Measurements from ENCODE around the gene PDZD11. TPM values are rescaled to one million over a fixed set of nuclear protein-coding genes. Genes with fewer than 3 reads are reported as not detected.

PDZD11 gene
- polyA plus RNA-seq, 4 donors: 43.6 to 121 (median 64.0) TPM

Other genes starting within 250 kb of the PDZD11 start
- gene AWAT2, start 240.0 kb downstream of the PDZD11 start, polyA plus RNA-seq: under 1 TPM in 1 of 4 donors, not detected in 3; 0.03 TPM
- gene OTUD6A, start 227.5 kb downstream of the PDZD11 start, polyA plus RNA-seq: not detected
- 100 to 1,000 TPM in 3 of 4 donors, 10 to 100 TPM in 1; 72.6 to 152 (median 144) TPM for gene IGBP1, start 156.5 kb downstream of the PDZD11 start, polyA plus RNA-seq
- under 1 TPM in 1 of 4 donors, not detected in 3; 0.06 TPM for gene DGAT2L6, start 112.4 kb downstream of the PDZD11 start, polyA plus RNA-seq
- gene AWAT1, start 55.3 kb downstream of the PDZD11 start, polyA plus RNA-seq: under 1 TPM in 1 of 4 donors, not detected in 3; 0.03 TPM
- 1 to 10 TPM in 1 of 4 donors, under 1 TPM in 2, not detected in 1; 0.12 to 5.0 (median 0.54) TPM for gene P2RY4, start 29.7 kb downstream of the PDZD11 start, polyA plus RNA-seq
- 1 to 10 TPM in 1 of 4 donors, under 1 TPM in 1, not detected in 2; 0.39 to 1.0 TPM for gene ARR3, start 21.6 kb downstream of the PDZD11 start, polyA plus RNA-seq
- under 1 TPM in 1 of 4 donors, not detected in 3; 0.92 TPM for gene RAB41, start 7.8 kb downstream of the PDZD11 start, polyA plus RNA-seq
- 1 to 10 TPM in 2 of 4 donors, under 1 TPM in 2; 0.54 to 8.3 (median 4.0) TPM for gene KIF4A, start 177 bp upstream of the PDZD11 start, polyA plus RNA-seq
- 10 to 100 TPM in 2 of 4 donors, 1 to 10 TPM in 2; 2.6 to 26.4 (median 16.9) TPM for gene GDPD2, start 133.4 kb upstream of the PDZD11 start, polyA plus RNA-seq
- 10 to 100 TPM; 22.2 to 40.0 (median 32.3) TPM for gene DLG3, start 154.9 kb upstream of the PDZD11 start, polyA plus RNA-seq

All from small intestine (tissue), 4 donors.